K562 (cell line): ENCODE measurements around the gene LMNTD2. TPM values are rescaled to one million over a fixed set of nuclear protein-coding genes. Genes with fewer than 3 reads are reported as not detected.
A peak's percentile ranks its signal among the peaks of the same experiment; 100 is the strongest.

Experiments
- ATAC-seq: fragments of 200-7000 bp; cut with Tn5 transposase; 3 replicates; pipeline ENCODE4 v1.9.1; 2020; ENCODE audit warnings: moderate library complexity
- BruUV-seq: library from RNA; stranded (reverse); fragments of 400-500 nt; replicated peaks from 2 replicates; lab custom pipeline; 2021; lab: Mats Ljungman, UMichigan
- CTCF ChIA-PET: fragments of 300-600 bp; formaldehyde crosslinking; extraction: SDS; loops from one replicate; lab custom pipeline; 2021; ENCODE audit warnings: low intra/inter-chr PET ratio; lab: Yijun Ruan, JAX
- POLR2A ChIA-PET: fragments of 300-600, 350-650 bp; sonication (Branson Sonifier 250); formaldehyde crosslinking; extraction: SDS; loops from one replicate; lab custom pipeline; 2021; ENCODE audit warnings: antibody characterized with exemption, inconsistent platforms; lab: Yijun Ruan, JAX
- DNase-seq, 4 experiments: peaks; one replicate each; pipeline versions ENCODE4 v3.0.0 to v3.0.0-alpha.2; 2011 to 2018; ENCODE audit warnings: low spot score in 3 of 4, mixed read lengths in 3 of 4; ENCODE audit errors: extremely low read depth in 1 of 4
- FAIRE-seq: peaks from 2 replicates; lab custom pipeline; 2011; peaks lifted over from hg19 to GRCh38; lab: Jason Lieb, UNC
- H2AFZ ChIP-seq: 2 replicates; pipeline ENCODE4 v1.6.0; 2011; ENCODE audit warnings: low read depth, low read length, control low read depth, inconsistent platforms
- H3K27ac ChIP-seq: fragments of 200-600 bp; 3 replicates; pipeline ENCODE4 v1.8.0; 2011; ENCODE audit warnings: low read depth, mild to moderate bottlenecking, control low read depth, inconsistent platforms, low read length, moderate library complexity, mixed read lengths; ENCODE audit errors: extremely low read depth
- H3K27me3 ChIP-seq, 2 experiments: fragments of 300-600 bp in 1 of 2; 2 replicates in 1 of 2; 3 replicates in 1 of 2; pipeline versions ENCODE4 v1.6.0 to v1.8.0; 2011; ENCODE audit warnings: inconsistent platforms in 2 of 2, low read length in 2 of 2, mild to moderate bottlenecking in 1 of 2, mixed read lengths in 1 of 2, moderate library complexity in 1 of 2; ENCODE audit not compliant: control insufficient read depth in 2 of 2, insufficient read depth in 2 of 2
- H3K36me3 ChIP-seq: fragments of 300-600 bp; 3 replicates; pipeline ENCODE4 v1.8.0; 2011; ENCODE audit warnings: mild to moderate bottlenecking, low read length, inconsistent platforms; ENCODE audit not compliant: control insufficient read depth, insufficient read depth
- H3K4me1 ChIP-seq, 2 experiments: fragments of 200-600 bp in 1 of 2; replicated peaks in 1 of 2; 2 replicates in 1 of 2; 3 replicates in 1 of 2; pipeline versions ENCODE4 v1.5.1 to v1.8.0; 2011; ENCODE audit warnings: inconsistent platforms in 2 of 2, low read length in 2 of 2, mild to moderate bottlenecking in 1 of 2, mixed read lengths in 1 of 2, moderate library complexity in 1 of 2; ENCODE audit not compliant: control insufficient read depth in 2 of 2, insufficient read depth in 2 of 2
- H3K4me2 ChIP-seq: 2 replicates; pipeline ENCODE4 v1.6.1; 2011; ENCODE audit warnings: low read length, control low read depth, inconsistent platforms, mixed read lengths; ENCODE audit not compliant: insufficient read depth
- H3K4me3 ChIP-seq: fragments of 200-600 bp; sonication (generic), shearing (Covaris generic); 2 replicates; pipeline ENCODE4 v1.5.1; 2016; ENCODE audit warnings: control low read depth, inconsistent platforms
- H3K79me2 ChIP-seq: fragments of 200-600 bp; 3 replicates; pipeline ENCODE4 v1.8.0; 2011; ENCODE audit warnings: low read length, inconsistent platforms; ENCODE audit not compliant: control insufficient read depth, insufficient read depth
- H3K9ac ChIP-seq, 2 experiments: 2 replicates each; pipeline versions ENCODE4 v1.6.0 to v1.6.1; 2011; ENCODE audit warnings: low read depth in 2 of 2, low read length in 2 of 2, control low read depth in 1 of 2, inconsistent platforms in 1 of 2, mild to moderate bottlenecking in 1 of 2, mixed read lengths in 1 of 2; ENCODE audit not compliant: insufficient read depth in 1 of 2
- H3K9me1 ChIP-seq: one replicate; pipeline ENCODE4 v1.6.0; 2011; ENCODE audit warnings: inconsistent platforms, mild to moderate bottlenecking, low read length, moderate library complexity; ENCODE audit not compliant: control insufficient read depth, insufficient read depth
- H3K9me3 ChIP-seq: replicated peaks from 2 replicates; pipeline ENCODE4 v1.5.1; 2011; ENCODE audit warnings: low read depth, low read length, inconsistent platforms; ENCODE audit not compliant: control insufficient read depth, insufficient read depth
- H4K20me1 ChIP-seq: replicated peaks from 2 replicates; pipeline ENCODE4 v1.6.1; 2011; ENCODE audit warnings: low read length, inconsistent platforms, mixed read lengths; ENCODE audit not compliant: control insufficient read depth, insufficient read depth
- FOXA1 ChIP-seq: fragments of 450-650 bp; IDR thresholded peaks from 2 replicates; pipeline ENCODE4 v1.6.1; 2016; ENCODE audit warnings: mild to moderate bottlenecking, borderline replicate concordance
- KDM5B ChIP-seq: fragments of 200-600 bp; sonication (generic); IDR thresholded peaks from 2 replicates; pipeline ENCODE4 v1.6.1; 2012; ENCODE audit warnings: low read depth, mild to moderate bottlenecking, moderate library complexity, low read length, control low read depth, inconsistent platforms; ENCODE audit not compliant: insufficient replicate concordance
- MED1 ChIP-seq: sonication (generic); formaldehyde crosslinking; IDR thresholded peaks from 2 replicates; pipeline ENCODE4 v1.8.1; 2023; ENCODE audit warnings: missing genetic modification reagents, borderline replicate concordance
- POLR2G ChIP-seq: fragments of 200-400 bp; formaldehyde crosslinking; IDR thresholded peaks from 2 replicates; pipeline ENCODE4 v1.6.1; 2017; ENCODE audit warnings: low read depth, mild to moderate bottlenecking, antibody characterized with exemption, low read length, moderate library complexity
- TRIM24 ChIP-seq, 2 experiments: fragments of 450-650 bp; IDR thresholded peaks; 2 replicates each; pipeline ENCODE4 v1.6.1; 2016
- WGBS: fragments of 100-300 bp; shearing (Covaris generic); methylation state at CpG from one replicate; pipeline ENCODE4 v1.1.6; 2016; ENCODE audit warnings: low coverage, mixed read lengths; ENCODE audit not compliant: insufficient coverage; ENCODE audit errors: missing lambda C conversion rate; 5-methylcytosine and 5-hydroxymethylcytosine counted together
- in situ Hi-C: fragments of 300-500 bp; cut with MboI; formaldehyde crosslinking; loops from 4 replicates; pipeline ENCODE4 v1.15.0; 2018; ENCODE audit warnings: inconsistent platforms, mixed read lengths
- intact Hi-C: fragments of 100-400 bp; cut with micrococcal nuclease; formaldehyde crosslinking; loops from 2 replicates; pipeline ENCODE4 v1.14.2; 2022
- polyA plus RNA-seq, 8 experiments: library from polyadenylated mRNA; depleted of rRNA in 4 of 8; stranded (reverse) in 5 of 8; unstranded in 3 of 8; fragments of >200 nt; fragmentation: Nextera tagmentation in 2 of 8; fragmentation: Illumina TruSeq in 1 of 8; extraction: Ambion mirVana in 2 of 8; extraction: Trizol in 1 of 8; gene quantifications; 2 replicates each; pipeline versions ENCODE4 v1.2.1 to v1.2.3, GENCODE V29; 2011 to 2014; ENCODE audit warnings: inconsistent platforms in 1 of 8, missing spikeins in 1 of 8
- total RNA-seq, 7 experiments: library from RNA; depleted of rRNA in 6 of 7; stranded (reverse); fragments of >200 nt in 6 of 7; fragmentation: Illumina TruSeq in 2 of 7; extraction: Trizol in 2 of 7; gene quantifications; 2 replicates each; pipeline versions ENCODE4 v1.2.1 to v1.2.3, GENCODE V29; 2011 to 2021; ENCODE audit warnings: low replicate concordance in 1 of 7
- TF ChIP-seq, protein P1 (sequence below): fragments of 200-800 bp; sonication (Bioruptor generic); IDR thresholded peaks from 2 replicates; pipeline ENCODE4 v1.6.1; 2016; ENCODE audit warnings: missing genetic modification characterization, missing compliant biosample characterization

The LMNTD2 gene
- total and polyA plus RNA-seq, 9 of the 15 experiments (the other 6 are each of a cell fraction or from before 2014, with no cell fraction given): 0.48 to 4.2 (median 1.5) TPM; not detected in 3

- 91% methylated on average over 26 of the region's 32 CpGs for WGBS
- Histone ChIP-seq H3K4me2 (no peak overlapping the region), H2AFZ (no peak overlapping the region), H3K9me3 (no peaks in the 10 kb centered on the region), H3K9me1 (peaks cover 8% of the 10 kb centered on the region), H3K9ac (peak overlapping the region in 1 of 2 experiments; percentile 74; a peak in 2 of 4 replicates), H3K79me2 (peaks cover 52% of the 10 kb centered on the region), H3K4me3 (no peak overlapping the region), H3K27me3 (no peaks in the 10 kb centered on the region), H4K20me1 (peaks cover 5% of the 10 kb centered on the region), H3K4me1 (peaks cover 3 to 26% of the 10 kb centered on the region in 2 experiments; a peak in 4 of 5 replicates), H3K27ac (no peak overlapping the region), H3K36me3 (peaks cover 89% of the 10 kb centered on the region)
- DNase-seq (no peak), ATAC-seq (no peak), FAIRE-seq (no peak)
- ChIA-PET POLR2A (interaction anchor here (0.6 to 1.4 kb wide), 3 partner anchors 9 to 123 kb away, joined by 3 to 5 read pairs (median 3); no protein-coding TSS in a partner anchor), CTCF (no interaction called here)
- no TSS peak for BruUV-seq
- in situ Hi-C loops: no loop called here
- no peak for TF ChIP-seq MED1 (CRISPR knock-in tag)
- TF ChIP-seq POLR2G: peak; percentile 43; the same call in 1 of the 2 replicates
- intact Hi-C loops: no loop called here
Measured at GRCh38 chr11:586376-587316, 26.1 kb upstream of the LMNTD2 start.

DNA sequence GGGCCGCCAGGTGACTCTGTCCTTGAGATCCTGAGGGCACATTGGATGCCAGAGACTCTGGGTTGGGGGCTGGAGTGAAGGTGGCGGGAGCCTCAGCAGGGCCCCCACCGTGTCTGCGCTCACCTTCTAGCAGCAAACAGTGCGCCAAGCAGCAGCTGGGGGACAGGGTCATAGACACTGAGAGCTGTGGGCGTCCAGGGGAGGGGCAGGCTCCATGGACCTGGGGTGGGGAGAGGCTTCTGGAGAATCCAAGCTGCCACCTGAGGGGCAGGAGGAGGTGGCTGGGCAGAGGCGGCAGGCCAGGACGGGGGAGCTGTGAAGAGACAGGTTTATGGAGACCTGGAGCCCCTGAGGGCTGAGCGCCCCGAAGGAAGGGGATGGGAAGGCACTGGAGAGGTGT, 23.7 kb upstream of the LMNTD2 start:
- BruUV-seq: no TSS peak
- Histone ChIP-seq H2AFZ (no peak overlapping the region), H3K9me3 (no peaks in the 10 kb centered on the region), H3K27me3 (no peaks in the 10 kb centered on the region), H4K20me1 (peaks cover 23% of the 10 kb centered on the region), H3K79me2 (peaks cover 70% of the 10 kb centered on the region), H3K9me1 (peaks cover 19% of the 10 kb centered on the region), H3K9ac (no peak overlapping the region), H3K4me2 (no peak overlapping the region), H3K4me3 (no peak overlapping the region), H3K36me3 (peaks cover 84% of the 10 kb centered on the region), H3K4me1 (peaks cover 15 to 38% of the 10 kb centered on the region in 2 experiments), H3K27ac (no peak overlapping the region)
- intact Hi-C loops (no loop called here), in situ Hi-C loops (no loop called here)
- CTCF ChIA-PET: no interaction called here
- FAIRE-seq (no peak), DNase-seq (no peak), ATAC-seq (no peak)
- POLR2A ChIA-PET: interaction anchor here (0.7 to 1.2 kb wide), 2 partner anchors 9 to 73 kb away, joined by 3 read pairs; partner anchors contain the start of gene PHRF1
- 98% methylated on average over 7 of the region's 10 CpGs for WGBS
- TF ChIP-seq, protein P1, sequence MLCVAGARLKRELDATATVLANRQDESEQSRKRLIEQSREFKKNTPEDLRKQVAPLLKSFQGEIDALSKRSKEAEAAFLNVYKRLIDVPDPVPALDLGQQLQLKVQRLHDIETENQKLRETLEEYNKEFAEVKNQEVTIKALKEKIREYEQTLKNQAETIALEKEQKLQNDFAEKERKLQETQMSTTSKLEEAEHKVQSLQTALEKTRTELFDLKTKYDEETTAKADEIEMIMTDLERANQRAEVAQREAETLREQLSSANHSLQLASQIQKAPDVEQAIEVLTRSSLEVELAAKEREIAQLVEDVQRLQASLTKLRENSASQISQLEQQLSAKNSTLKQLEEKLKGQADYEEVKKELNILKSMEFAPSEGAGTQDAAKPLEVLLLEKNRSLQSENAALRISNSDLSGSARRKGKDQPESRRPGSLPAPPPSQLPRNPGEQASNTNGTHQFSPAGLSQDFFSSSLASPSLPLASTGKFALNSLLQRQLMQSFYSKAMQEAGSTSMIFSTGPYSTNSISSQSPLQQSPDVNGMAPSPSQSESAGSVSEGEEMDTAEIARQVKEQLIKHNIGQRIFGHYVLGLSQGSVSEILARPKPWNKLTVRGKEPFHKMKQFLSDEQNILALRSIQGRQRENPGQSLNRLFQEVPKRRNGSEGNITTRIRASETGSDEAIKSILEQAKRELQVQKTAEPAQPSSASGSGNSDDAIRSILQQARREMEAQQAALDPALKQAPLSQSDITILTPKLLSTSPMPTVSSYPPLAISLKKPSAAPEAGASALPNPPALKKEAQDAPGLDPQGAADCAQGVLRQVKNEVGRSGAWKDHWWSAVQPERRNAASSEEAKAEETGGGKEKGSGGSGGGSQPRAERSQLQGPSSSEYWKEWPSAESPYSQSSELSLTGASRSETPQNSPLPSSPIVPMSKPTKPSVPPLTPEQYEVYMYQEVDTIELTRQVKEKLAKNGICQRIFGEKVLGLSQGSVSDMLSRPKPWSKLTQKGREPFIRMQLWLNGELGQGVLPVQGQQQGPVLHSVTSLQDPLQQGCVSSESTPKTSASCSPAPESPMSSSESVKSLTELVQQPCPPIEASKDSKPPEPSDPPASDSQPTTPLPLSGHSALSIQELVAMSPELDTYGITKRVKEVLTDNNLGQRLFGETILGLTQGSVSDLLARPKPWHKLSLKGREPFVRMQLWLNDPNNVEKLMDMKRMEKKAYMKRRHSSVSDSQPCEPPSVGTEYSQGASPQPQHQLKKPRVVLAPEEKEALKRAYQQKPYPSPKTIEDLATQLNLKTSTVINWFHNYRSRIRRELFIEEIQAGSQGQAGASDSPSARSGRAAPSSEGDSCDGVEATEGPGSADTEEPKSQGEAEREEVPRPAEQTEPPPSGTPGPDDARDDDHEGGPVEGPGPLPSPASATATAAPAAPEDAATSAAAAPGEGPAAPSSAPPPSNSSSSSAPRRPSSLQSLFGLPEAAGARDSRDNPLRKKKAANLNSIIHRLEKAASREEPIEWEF (CRISPR knock-in tag): no peak
- TF ChIP-seq KDM5B: no peak
- TF ChIP-seq FOXA1: no peak
- no peak for TF ChIP-seq TRIM24 (IDR thresholded peaks at IDR 0.05)
- peak; percentile 35; the same call in 1 of the 2 replicates for TF ChIP-seq POLR2G
